PC-3 (cell line): ENCODE data around the gene LIPC. TPM values are rescaled to one million over a fixed set of nuclear protein-coding genes. Genes with fewer than 3 reads are reported as not detected.

Experiments used
- ATAC-seq: fragments of 200-7000 bp; cut with Tn5 transposase; 2 replicates; pipeline ENCODE4 v1.9.1; 2020; ENCODE audit warnings: mild to moderate bottlenecking, moderate library complexity
- BruUV-seq: library from RNA; stranded (reverse); fragments of 400-500 nt; replicated peaks from 2 replicates; lab custom pipeline; 2021; lab: Mats Ljungman, UMichigan
- CTCF ChIA-PET: fragments of 300-600 bp; sonication (Branson Sonifier 250); formaldehyde crosslinking; loops from one replicate; lab custom pipeline; 2022; ENCODE audit warnings: antibody characterized with exemption; lab: Charles Lee
- POLR2A ChIA-PET: fragments of 300-600 bp; sonication (Branson Sonifier 250); formaldehyde crosslinking; loops from one replicate; lab custom pipeline; 2022; ENCODE audit warnings: antibody characterized with exemption; ENCODE audit not compliant: unreplicated experiment; lab: Charles Lee
- DNase-seq: peaks from one replicate; pipeline ENCODE4 v3.0.0-alpha.2; 2015
- H2AFZ ChIP-seq: fragments of 300-600 bp; sonication (generic); 2 replicates; pipeline ENCODE4 v1.6.0; 2016; ENCODE audit warnings: antibody characterized with exemption, low read length
- H3F3A ChIP-seq: fragments of 300-600 bp; sonication (generic); one replicate; pipeline ENCODE4 v1.6.0; 2017; ENCODE audit warnings: antibody characterized with exemption, low read length, control low read depth, mild to moderate bottlenecking; ENCODE audit not compliant: unreplicated experiment
- H3K27ac ChIP-seq: fragments of 300-600 bp; sonication (generic); 2 replicates; pipeline ENCODE4 v1.5.1; 2016; ENCODE audit warnings: mild to moderate bottlenecking, low read length
- H3K27me3 ChIP-seq: fragments of 300-600 bp; sonication (generic); 2 replicates; pipeline ENCODE4 v1.6.1; 2016; ENCODE audit warnings: low read length, mixed read lengths
- H3K36me3 ChIP-seq: fragments of 300-600 bp; sonication (generic); 2 replicates; pipeline ENCODE4 v1.6.1; 2016; ENCODE audit warnings: low read depth, mixed run types, low read length, mixed read lengths
- H3K4me1 ChIP-seq: fragments of 300-600 bp; sonication (generic); 2 replicates; pipeline ENCODE4 v1.5.1; 2016; ENCODE audit warnings: low read length; ENCODE audit not compliant: insufficient read depth
- H3K4me2 ChIP-seq: fragments of 300-600 bp; sonication (generic); 2 replicates; pipeline ENCODE4 v1.6.0; 2016; ENCODE audit warnings: low read length
- H3K4me3 ChIP-seq: fragments of 300-600 bp; sonication (generic); 2 replicates; pipeline ENCODE4 v1.5.1; 2016; ENCODE audit warnings: mild to moderate bottlenecking, low read length, mixed read lengths
- H3K79me2 ChIP-seq: fragments of 300-600 bp; sonication (generic); 2 replicates; pipeline ENCODE4 v1.6.1; 2017; ENCODE audit warnings: low read length, mixed read lengths
- H3K9ac ChIP-seq: fragments of 300-600 bp; sonication (generic); 2 replicates; pipeline ENCODE4 v1.6.0; 2016; ENCODE audit warnings: mild to moderate bottlenecking, low read length
- H3K9me2 ChIP-seq: fragments of 300-600 bp; sonication (generic); replicated peaks from 2 replicates; pipeline ENCODE4 v1.6.1; 2016; ENCODE audit warnings: mixed run types, low read length, mixed read lengths
- H3K9me3 ChIP-seq: fragments of 300-600 bp; sonication (generic); 2 replicates; pipeline ENCODE4 v1.6.1; 2016; ENCODE audit warnings: low read length, mixed read lengths
- H4K20me1 ChIP-seq: fragments of 300-600 bp; sonication (generic); 2 replicates; pipeline ENCODE4 v1.6.1; 2016; ENCODE audit warnings: low read length, mixed read lengths
- EZH2 ChIP-seq: fragments of 300-600 bp; sonication (generic); IDR thresholded peaks from one replicate; pipeline ENCODE4 v1.6.1; 2017; ENCODE audit warnings: antibody characterized with exemption, mild to moderate bottlenecking, low read length; ENCODE audit not compliant: unreplicated experiment
- EZH2phosphoT487 ChIP-seq: fragments of 300-600 bp; sonication (generic); IDR thresholded peaks from 2 replicates; pipeline ENCODE4 v1.6.1; 2018; ENCODE audit warnings: mild to moderate bottlenecking, antibody characterized with exemption, low read length, borderline replicate concordance
- intact Hi-C: fragments of 100-400 bp; cut with micrococcal nuclease; formaldehyde crosslinking; loops from 2 replicates; pipeline ENCODE4 v1.9.0; 2023
- total RNA-seq: library from RNA; depleted of rRNA; stranded (reverse); fragments of >200 nt; gene quantifications from 2 replicates; pipeline ENCODE4 v1.2.3, GENCODE V29; 2014
- TF ChIP-seq, protein P1 (sequence below): fragments of 300-600 bp; sonication (generic); conservative IDR thresholded peaks from 2 replicates; pipeline ENCODE4 v1.5.1; 2017; ENCODE audit warnings: antibody characterized with exemption, low read depth, mild to moderate bottlenecking, low read length

The LIPC gene
- total RNA-seq, 1 experiment from 2014 or later: not detected

DNA sequence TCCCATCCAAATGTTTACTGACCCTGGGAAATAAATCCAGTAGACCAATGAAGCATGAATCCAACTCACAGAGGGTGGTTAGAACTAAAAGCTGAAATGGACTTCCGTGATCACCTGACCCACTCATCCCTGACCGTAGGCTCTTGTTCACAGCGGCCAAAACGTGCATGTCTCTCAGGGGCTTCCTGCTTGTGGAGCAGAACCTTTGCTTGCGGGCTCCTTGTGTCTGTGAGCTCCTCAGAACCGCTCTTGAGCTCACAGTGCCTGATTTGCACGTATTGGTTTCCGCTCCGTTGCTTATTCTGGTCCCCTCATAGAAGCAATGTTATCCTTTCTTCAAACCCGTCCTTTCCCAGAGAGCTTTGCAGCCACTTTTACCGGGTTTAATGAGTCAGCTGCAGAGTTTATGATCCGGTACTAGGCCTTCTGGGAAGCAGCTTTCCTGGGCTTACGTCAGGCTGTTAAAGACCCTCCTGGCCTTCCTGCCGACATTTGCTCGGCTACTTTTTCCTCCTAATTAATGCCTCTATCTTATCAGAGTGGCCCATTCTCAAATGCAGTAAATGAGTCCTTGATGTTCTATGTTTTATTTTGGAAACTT is 35.4 kb downstream of the LIPC start:
- BruUV-seq: no TSS peak
- ATAC-seq (no peak), DNase-seq (no peak)
- H3K9me3 ChIP-seq: no peaks in the 10 kb centered on the region
- no peaks in the 10 kb centered on the region for H3K36me3 ChIP-seq
- H3K4me2 ChIP-seq: no peak overlapping the region
- no peak overlapping the region for H3K4me3 ChIP-seq
- no peaks in the 10 kb centered on the region for H4K20me1 ChIP-seq
- no peaks in the 10 kb centered on the region for H3F3A ChIP-seq
- no peaks in the 10 kb centered on the region for H3K79me2 ChIP-seq
- H3K9me2 ChIP-seq: no peaks in the 10 kb centered on the region
- no peak overlapping the region for H3K9ac ChIP-seq
- no peak overlapping the region for H3K27ac ChIP-seq
- no peaks in the 10 kb centered on the region for H3K27me3 ChIP-seq
- peaks cover 35% of the 10 kb centered on the region for H3K4me1 ChIP-seq
- no peak overlapping the region for H2AFZ ChIP-seq
- ChIA-PET CTCF (no interaction called here), POLR2A (no interaction called here)
- no peak for TF ChIP-seq EZH2phosphoT487
- TF ChIP-seq, protein P1, sequence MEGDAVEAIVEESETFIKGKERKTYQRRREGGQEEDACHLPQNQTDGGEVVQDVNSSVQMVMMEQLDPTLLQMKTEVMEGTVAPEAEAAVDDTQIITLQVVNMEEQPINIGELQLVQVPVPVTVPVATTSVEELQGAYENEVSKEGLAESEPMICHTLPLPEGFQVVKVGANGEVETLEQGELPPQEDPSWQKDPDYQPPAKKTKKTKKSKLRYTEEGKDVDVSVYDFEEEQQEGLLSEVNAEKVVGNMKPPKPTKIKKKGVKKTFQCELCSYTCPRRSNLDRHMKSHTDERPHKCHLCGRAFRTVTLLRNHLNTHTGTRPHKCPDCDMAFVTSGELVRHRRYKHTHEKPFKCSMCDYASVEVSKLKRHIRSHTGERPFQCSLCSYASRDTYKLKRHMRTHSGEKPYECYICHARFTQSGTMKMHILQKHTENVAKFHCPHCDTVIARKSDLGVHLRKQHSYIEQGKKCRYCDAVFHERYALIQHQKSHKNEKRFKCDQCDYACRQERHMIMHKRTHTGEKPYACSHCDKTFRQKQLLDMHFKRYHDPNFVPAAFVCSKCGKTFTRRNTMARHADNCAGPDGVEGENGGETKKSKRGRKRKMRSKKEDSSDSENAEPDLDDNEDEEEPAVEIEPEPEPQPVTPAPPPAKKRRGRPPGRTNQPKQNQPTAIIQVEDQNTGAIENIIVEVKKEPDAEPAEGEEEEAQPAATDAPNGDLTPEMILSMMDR: no peak
- TF ChIP-seq EZH2: no peak
- intact Hi-C loops: no loop called here

DNA sequence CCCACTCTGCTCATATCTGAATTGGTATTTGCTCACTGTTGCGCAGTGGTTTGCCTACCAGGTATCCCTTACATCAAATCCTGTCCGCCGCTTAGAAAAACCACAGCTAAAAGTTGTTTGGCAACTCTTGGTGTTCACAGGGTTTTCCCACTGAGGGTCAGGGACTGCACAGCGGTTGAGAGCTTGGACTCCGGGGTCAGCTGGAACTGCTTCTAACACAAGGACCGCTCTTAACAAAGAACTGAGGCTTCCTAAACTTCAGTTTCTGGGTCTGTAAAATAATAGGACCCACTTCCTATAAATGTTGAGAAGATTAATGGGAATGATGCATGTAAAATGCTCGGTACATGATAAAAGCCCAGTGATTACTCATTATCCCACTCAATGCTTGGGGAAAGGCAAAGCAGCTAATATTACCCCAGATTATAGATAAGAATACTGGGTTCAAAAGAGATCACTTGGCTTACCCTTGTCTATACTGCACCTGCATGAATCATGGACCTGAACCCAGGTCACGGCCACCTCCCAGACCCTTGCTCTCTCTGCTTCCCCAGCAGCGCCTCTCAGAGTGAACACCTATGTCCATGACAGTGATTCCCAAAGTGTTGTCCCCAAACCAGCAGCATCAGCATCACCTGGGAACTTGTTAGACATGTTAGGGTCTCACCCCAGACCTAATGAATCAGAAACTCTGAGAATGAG is 36.1 kb downstream of the LIPC start:
- ChIA-PET CTCF (no interaction called here), POLR2A (interaction anchor here (0.6 kb wide), 1 partner anchor 983 kb away, joined by 10 read pairs; no protein-coding TSS in a partner anchor)
- Histone ChIP-seq H3K79me2 (no peaks in the 10 kb centered on the region), H3K4me3 (no peak overlapping the region), H4K20me1 (no peaks in the 10 kb centered on the region), H3K36me3 (no peaks in the 10 kb centered on the region), H3F3A (no peaks in the 10 kb centered on the region), H3K9me3 (no peaks in the 10 kb centered on the region), H3K27ac (peak overlapping the region; percentile 92), H3K4me2 (no peak overlapping the region), H3K27me3 (no peaks in the 10 kb centered on the region), H3K9ac (no peak overlapping the region), H2AFZ (no peak overlapping the region), H3K9me2 (no peaks in the 10 kb centered on the region), H3K4me1 (peaks cover 32% of the 10 kb centered on the region)
- intact Hi-C loops: no loop called here
- no TSS peak for BruUV-seq
- no peak for ATAC-seq
- TF ChIP-seq, protein P1: no peak
- TF ChIP-seq EZH2: no peak
- no peak for TF ChIP-seq EZH2phosphoT487
- no peak for DNase-seq
